Endodermal cell (in vitro differentiated cells): Measurements from ENCODE around the gene TRRAP. TPM values are rescaled to one million over a fixed set of nuclear protein-coding genes. Genes with fewer than 3 reads are reported as not detected.

ENCODE experiments used
- DNase-seq: peaks from one replicate; pipeline ENCODE4 v3.0.0-alpha.2; 2017
- H3K27ac ChIP-seq: 2 replicates; pipeline ENCODE4 v1.5.1; 2013; ENCODE audit warnings: mild to moderate bottlenecking, low read depth, low read length, moderate library complexity
- H3K27me3 ChIP-seq: 2 replicates; pipeline ENCODE4 v1.6.1; 2013; ENCODE audit warnings: mild to moderate bottlenecking, low read length, moderate library complexity; ENCODE audit not compliant: insufficient read depth, control insufficient read depth, poor library complexity, severe bottlenecking
- H3K36me3 ChIP-seq: 2 replicates; pipeline ENCODE4 v1.7.0; 2013; ENCODE audit warnings: mild to moderate bottlenecking, low read length, moderate library complexity; ENCODE audit not compliant: control insufficient read depth, insufficient read depth
- H3K4me1 ChIP-seq: one replicate; pipeline ENCODE4 v1.7.0; 2013; ENCODE audit warnings: low read length; ENCODE audit not compliant: control insufficient read depth, insufficient read depth
- H3K4me3 ChIP-seq: 2 replicates; pipeline ENCODE4 v1.5.1; 2013; ENCODE audit warnings: mild to moderate bottlenecking, low read length, moderate library complexity
- H3K9ac ChIP-seq: 2 replicates; pipeline ENCODE4 v1.6.1; 2013; ENCODE audit warnings: mild to moderate bottlenecking, low read length, moderate library complexity; ENCODE audit not compliant: poor library complexity, severe bottlenecking; ENCODE audit errors: extremely low read depth
- H3K9me3 ChIP-seq: 2 replicates; pipeline ENCODE4 v1.6.1; 2013; ENCODE audit warnings: mild to moderate bottlenecking, low read length, moderate library complexity; ENCODE audit not compliant: control insufficient read depth
- H3K27ac Mint-ChIP-seq: 2 replicates; pipeline ENCODE4 v1.8.0; 2020; ENCODE audit warnings: mixed read lengths
- H3K27me3 Mint-ChIP-seq: 2 replicates; pipeline ENCODE4 v1.8.0; 2021; ENCODE audit warnings: mild to moderate bottlenecking, mixed read lengths; ENCODE audit not compliant: insufficient read depth
- H3K36me3 Mint-ChIP-seq: 2 replicates; pipeline ENCODE4 v1.8.0; 2020; ENCODE audit warnings: low read depth, mixed read lengths
- H3K4me1 Mint-ChIP-seq: 2 replicates; pipeline ENCODE4 v1.8.0; 2020; ENCODE audit warnings: mixed read lengths
- H3K4me3 Mint-ChIP-seq: 2 replicates; pipeline ENCODE4 v1.8.0; 2020; ENCODE audit warnings: mild to moderate bottlenecking, moderate library complexity, mixed read lengths
- H3K9me3 Mint-ChIP-seq: 2 replicates; pipeline ENCODE4 v1.8.0; 2020; ENCODE audit warnings: mild to moderate bottlenecking, mixed read lengths
- WGBS, 2 experiments: methylation state at CpG; one replicate each; pipeline versions ENCODE4 v1.1.5 to v1.1.7; 2013; ENCODE audit warnings: missing lambda C conversion rate in 2 of 2, mixed read lengths in 1 of 2; ENCODE audit not compliant: insufficient coverage in 1 of 2, insufficient read length in 1 of 2; 5-methylcytosine and 5-hydroxymethylcytosine counted together
- total RNA-seq, 2 donors: library from RNA; stranded (reverse); fragmentation: NEBNext Ultra II Directional in 1 of 2; extraction: Animal tissue kit (Norgen Biotek cat#: 25700) in 1 of 2; gene quantifications; 2 replicates in 1 of 2; 3 replicates in 1 of 2; pipeline ENCODE4 v1.2.1, GENCODE V29; 2021
- TF ChIP-seq, protein P1 (sequence below): fragments of 200-600 bp; sonication (generic); conservative IDR thresholded peaks from 2 replicates; pipeline ENCODE4 v1.5.0; 2021; ENCODE audit warnings: antibody characterized with exemption, mild to moderate bottlenecking

TRRAP gene
- total RNA-seq, 2 donors from 2014 or later = 64.3 to 68.8 TPM

DNA sequence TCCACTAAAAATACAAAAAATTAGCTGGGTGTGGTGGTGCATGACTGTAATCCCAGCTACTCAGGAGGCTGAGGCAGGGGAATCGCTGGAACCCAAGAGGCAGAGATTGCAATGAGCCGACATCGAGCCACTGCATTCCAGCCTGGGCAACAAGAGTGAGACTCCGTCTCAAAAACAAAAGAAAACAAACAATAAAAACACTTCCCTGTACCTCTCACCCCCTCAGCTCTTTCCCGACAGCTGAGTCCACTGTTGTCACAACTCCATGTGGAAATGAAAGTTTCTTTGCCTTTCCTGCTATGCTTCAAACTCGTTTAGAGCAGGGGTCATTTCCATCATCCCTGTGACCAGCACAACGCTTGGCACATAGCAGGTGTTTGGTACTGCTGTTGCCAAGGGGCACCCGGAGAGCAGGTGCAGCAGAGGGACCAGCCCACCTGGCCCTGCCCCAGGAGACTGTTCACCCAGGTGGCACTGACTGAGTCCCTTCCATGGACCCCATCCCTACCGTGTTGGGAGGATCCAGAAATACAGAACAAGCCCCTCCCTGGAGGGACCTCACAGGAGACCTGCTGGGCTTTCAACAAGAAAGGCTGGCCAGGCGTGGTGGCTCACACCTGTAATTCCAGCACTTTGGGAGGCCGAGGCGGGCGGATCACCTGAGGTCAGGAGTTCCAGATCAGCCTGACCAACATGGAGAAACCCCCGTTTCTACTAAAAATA is 13.4 kb upstream of the TRRAP start:
- H3K4me1 Mint-ChIP-seq = no peaks in the 10 kb centered on the region
- H3K4me3 Mint-ChIP-seq = no peak overlapping the region
- no peaks in the 10 kb centered on the region for H3K9me3 ChIP-seq
- WGBS, 2 experiments = 81 to 82% methylated on average over 8 to 14 of the region's 14 CpGs
- no peak for DNase-seq
- no peaks in the 10 kb centered on the region for H3K4me1 ChIP-seq
- H3K36me3 ChIP-seq = no peaks in the 10 kb centered on the region
- no peak overlapping the region for H3K27ac Mint-ChIP-seq
- no peak overlapping the region for H3K9ac ChIP-seq
- H3K27me3 ChIP-seq = peaks cover 23% of the 10 kb centered on the region
- H3K27ac ChIP-seq = no peak overlapping the region
- no peaks in the 10 kb centered on the region for H3K9me3 Mint-ChIP-seq
- H3K4me3 ChIP-seq = no peak overlapping the region
- TF ChIP-seq, protein P1, sequence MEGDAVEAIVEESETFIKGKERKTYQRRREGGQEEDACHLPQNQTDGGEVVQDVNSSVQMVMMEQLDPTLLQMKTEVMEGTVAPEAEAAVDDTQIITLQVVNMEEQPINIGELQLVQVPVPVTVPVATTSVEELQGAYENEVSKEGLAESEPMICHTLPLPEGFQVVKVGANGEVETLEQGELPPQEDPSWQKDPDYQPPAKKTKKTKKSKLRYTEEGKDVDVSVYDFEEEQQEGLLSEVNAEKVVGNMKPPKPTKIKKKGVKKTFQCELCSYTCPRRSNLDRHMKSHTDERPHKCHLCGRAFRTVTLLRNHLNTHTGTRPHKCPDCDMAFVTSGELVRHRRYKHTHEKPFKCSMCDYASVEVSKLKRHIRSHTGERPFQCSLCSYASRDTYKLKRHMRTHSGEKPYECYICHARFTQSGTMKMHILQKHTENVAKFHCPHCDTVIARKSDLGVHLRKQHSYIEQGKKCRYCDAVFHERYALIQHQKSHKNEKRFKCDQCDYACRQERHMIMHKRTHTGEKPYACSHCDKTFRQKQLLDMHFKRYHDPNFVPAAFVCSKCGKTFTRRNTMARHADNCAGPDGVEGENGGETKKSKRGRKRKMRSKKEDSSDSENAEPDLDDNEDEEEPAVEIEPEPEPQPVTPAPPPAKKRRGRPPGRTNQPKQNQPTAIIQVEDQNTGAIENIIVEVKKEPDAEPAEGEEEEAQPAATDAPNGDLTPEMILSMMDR = no peak
- H3K36me3 Mint-ChIP-seq = no peaks in the 10 kb centered on the region
- peaks cover 37% of the 10 kb centered on the region for H3K27me3 Mint-ChIP-seq

DNA sequence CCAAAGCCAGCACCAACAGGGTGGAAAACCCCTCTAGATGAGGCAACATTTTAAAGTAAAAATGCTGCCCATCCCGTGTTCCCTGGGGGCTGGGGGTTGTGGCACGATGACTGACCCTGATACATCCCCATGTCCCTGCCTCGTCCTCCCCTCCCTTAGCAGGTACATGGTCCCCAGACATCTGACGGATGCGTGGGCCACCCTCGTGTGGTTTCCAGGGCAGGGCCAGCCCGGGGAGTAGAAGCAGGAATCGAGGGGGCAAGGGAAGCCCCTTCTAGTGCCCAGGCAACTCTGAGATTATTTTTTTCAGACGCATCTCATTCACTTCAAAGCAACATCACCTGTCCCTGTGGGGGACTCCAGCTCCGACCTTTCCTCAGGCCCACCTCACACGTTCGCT is 12.0 kb upstream of the TRRAP start:
- Mint-ChIP-seq H3K27ac (no peak overlapping the region), H3K27me3 (peaks cover 47% of the 10 kb centered on the region)

DNA sequence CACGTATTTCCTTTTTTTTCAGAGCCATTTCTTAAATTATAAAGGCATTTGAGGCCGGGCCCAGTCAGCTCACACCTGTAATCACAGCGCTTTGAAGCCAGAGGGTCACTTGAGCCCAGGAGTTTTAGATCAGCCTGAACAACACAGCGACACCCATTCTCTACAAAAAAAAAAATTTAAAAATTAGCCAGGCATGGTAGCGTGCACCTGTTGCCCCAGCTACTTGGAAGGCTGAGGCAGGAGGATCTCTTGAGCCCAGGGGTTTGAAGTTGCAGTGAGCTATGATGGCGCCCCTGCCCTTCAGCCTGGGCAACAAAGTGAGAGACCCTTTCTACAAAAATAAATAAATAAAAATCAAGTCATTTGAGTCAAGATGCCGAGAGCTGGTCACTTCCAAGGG is 11.6 kb upstream of the TRRAP start:
- no peak for DNase-seq
- H3K4me1 Mint-ChIP-seq = no peaks in the 10 kb centered on the region
- TF ChIP-seq, protein P1 = no peak
- 92 to 95% methylated on average over 4 to 7 of the region's 7 CpGs for WGBS, 2 experiments
- H3K9me3 Mint-ChIP-seq = no peaks in the 10 kb centered on the region
- Histone ChIP-seq H3K9ac (no peak overlapping the region), H3K9me3 (no peaks in the 10 kb centered on the region), H3K27ac (no peak overlapping the region), H3K4me1 (no peaks in the 10 kb centered on the region), H3K27me3 (peaks cover 42% of the 10 kb centered on the region), H3K36me3 (no peaks in the 10 kb centered on the region), H3K4me3 (no peak overlapping the region)
- no peak overlapping the region for H3K27ac Mint-ChIP-seq
- no peaks in the 10 kb centered on the region for H3K36me3 Mint-ChIP-seq
- H3K27me3 Mint-ChIP-seq = peaks cover 50% of the 10 kb centered on the region
- no peak overlapping the region for H3K4me3 Mint-ChIP-seq

More for the DNA sequence above, 12.0 kb upstream of the TRRAP start:
- no peak for DNase-seq
- TF ChIP-seq, protein P1 = no peak
- WGBS, 2 experiments = 88 to 96% methylated on average over 8 to 12 of the region's 12 CpGs
- no peak overlapping the region for H3K27ac ChIP-seq
- H3K9ac ChIP-seq = no peak overlapping the region
- H3K4me1 Mint-ChIP-seq = no peaks in the 10 kb centered on the region
- H3K9me3 Mint-ChIP-seq = no peaks in the 10 kb centered on the region
- H3K27me3 ChIP-seq = peaks cover 37% of the 10 kb centered on the region
- no peaks in the 10 kb centered on the region for H3K36me3 ChIP-seq
- H3K4me1 ChIP-seq = no peaks in the 10 kb centered on the region
- no peaks in the 10 kb centered on the region for H3K36me3 Mint-ChIP-seq
- no peaks in the 10 kb centered on the region for H3K9me3 ChIP-seq
- H3K4me3 Mint-ChIP-seq = no peak overlapping the region
- no peak overlapping the region for H3K4me3 ChIP-seq
